GM12892 (cell line): ENCODE data around the gene PDE6H.

Experiments
- POLR2A ChIP-seq: IDR thresholded peaks from 2 replicates; pipeline ENCODE4 v1.6.1; 2011; ENCODE audit warnings: low read depth, low read length, control low read depth
- POLR2AphosphoS5 ChIP-seq: IDR thresholded peaks from 2 replicates; pipeline ENCODE4 v1.6.1; 2011; ENCODE audit warnings: low read depth, low read length, control low read depth

GRCh38 chr12:14965221-14965620 is 7.6 kb upstream of the PDE6H start:
- no peak for TF ChIP-seq POLR2AphosphoS5
- no peak for TF ChIP-seq POLR2A
